Activated T-cell treated with anti-CD3 and anti-CD28 coated beads, Interleukin-2, amount 50 U/mL, for 24 hours (primary cell): ENCODE measurements around the gene ZGPAT.
"Not testable (repeated sequence)": the region's sequence is repeated elsewhere in the genome, so short reads cannot be mapped to it uniquely, and the experiment has no call there.

ENCODE experiments used
- DNase-seq: peaks from one replicate; pipeline ENCODE4 v3.0.0-alpha.2; 2020
- H3K27ac Mint-ChIP-seq: 2 replicates; pipeline ENCODE4 v1.8.0; 2020; ENCODE audit warnings: mild to moderate bottlenecking, mixed read lengths
- H3K27me3 Mint-ChIP-seq: 2 replicates; pipeline ENCODE4 v1.8.0; 2020; ENCODE audit warnings: mixed read lengths
- H3K36me3 Mint-ChIP-seq: 2 replicates; pipeline ENCODE4 v1.8.0; 2020; ENCODE audit warnings: low read depth, mixed read lengths
- H3K4me1 Mint-ChIP-seq: 2 replicates; pipeline ENCODE4 v1.8.0; 2020; ENCODE audit warnings: low read depth, mixed read lengths
- H3K4me3 Mint-ChIP-seq: 2 replicates; pipeline ENCODE4 v1.8.0; 2020; ENCODE audit warnings: mild to moderate bottlenecking, moderate library complexity, mixed read lengths
- H3K9me3 Mint-ChIP-seq: 2 replicates; pipeline ENCODE4 v1.8.0; 2020; ENCODE audit warnings: mixed read lengths

The ZGPAT gene

GRCh38 chr20:63772781-63773518 lies 65.1 kb downstream of the ZGPAT start:
- DNase-seq = no peak
- Mint-ChIP-seq H3K27me3 (no peaks in the 10 kb centered on the region), H3K4me3 (no peak overlapping the region), H3K4me1 (peaks cover 1% of the 10 kb centered on the region), H3K9me3 (no peaks in the 10 kb centered on the region), H3K36me3 (no peaks in the 10 kb centered on the region), H3K27ac (no peak overlapping the region)

- Mint-ChIP-seq H3K27ac (no peak overlapping the region), H3K9me3 (no peaks in the 10 kb centered on the region), H3K27me3 (no peaks in the 10 kb centered on the region), H3K36me3 (no peaks in the 10 kb centered on the region), H3K4me3 (no peak overlapping the region), H3K4me1 (peaks cover 1% of the 10 kb centered on the region)
- DNase-seq = no peak
Observed at GRCh38 chr20:63773571-63774241, 65.9 kb downstream of the ZGPAT start.

GRCh38 chr20:63774306-63774705 lies 66.5 kb downstream of the ZGPAT start:
- no peak for DNase-seq
- H3K27me3 Mint-ChIP-seq = no peaks in the 10 kb centered on the region
- H3K36me3 Mint-ChIP-seq = no peaks in the 10 kb centered on the region
- no peak overlapping the region for H3K4me3 Mint-ChIP-seq
- H3K27ac Mint-ChIP-seq = no peak overlapping the region
- H3K4me1 Mint-ChIP-seq = peaks cover 1% of the 10 kb centered on the region
- no peaks in the 10 kb centered on the region for H3K9me3 Mint-ChIP-seq

GRCh38 chr20:63775096-63775978 lies 67.5 kb downstream of the ZGPAT start:
- no peaks in the 10 kb centered on the region for H3K9me3 Mint-ChIP-seq
- no peaks in the 10 kb centered on the region for H3K27me3 Mint-ChIP-seq
- H3K27ac Mint-ChIP-seq = no peak overlapping the region
- DNase-seq = peak; percentile 53
- H3K36me3 Mint-ChIP-seq = no peaks in the 10 kb centered on the region
- peaks cover 1% of the 10 kb centered on the region for H3K4me1 Mint-ChIP-seq
- no peak overlapping the region for H3K4me3 Mint-ChIP-seq

GRCh38 chr20:63776875-63777274 lies 69.0 kb downstream of the ZGPAT start:
- not testable (repeated sequence) for H3K4me1 Mint-ChIP-seq, H3K4me3 Mint-ChIP-seq, H3K9me3 Mint-ChIP-seq, H3K27ac Mint-ChIP-seq, H3K27me3 Mint-ChIP-seq, DNase-seq, H3K36me3 Mint-ChIP-seq

GRCh38 chr20:63777614-63778013 lies 69.8 kb downstream of the ZGPAT start:
- no peaks in the 10 kb centered on the region for H3K36me3 Mint-ChIP-seq
- H3K4me3 Mint-ChIP-seq = no peak overlapping the region
- no peak for DNase-seq
- H3K9me3 Mint-ChIP-seq = no peaks in the 10 kb centered on the region
- no peak overlapping the region for H3K27ac Mint-ChIP-seq
- H3K4me1 Mint-ChIP-seq = peaks cover 13% of the 10 kb centered on the region
- no peaks in the 10 kb centered on the region for H3K27me3 Mint-ChIP-seq

- no peak overlapping the region for H3K27ac Mint-ChIP-seq
- peaks cover 13% of the 10 kb centered on the region for H3K4me1 Mint-ChIP-seq
- no peak overlapping the region for H3K4me3 Mint-ChIP-seq
- no peaks in the 10 kb centered on the region for H3K36me3 Mint-ChIP-seq
- no peak for DNase-seq
- no peaks in the 10 kb centered on the region for H3K27me3 Mint-ChIP-seq
- H3K9me3 Mint-ChIP-seq = no peaks in the 10 kb centered on the region
Observed at GRCh38 chr20:63778034-63778752, 70.4 kb downstream of the ZGPAT start.

- peaks cover 13% of the 10 kb centered on the region for H3K4me1 Mint-ChIP-seq
- no peak overlapping the region for H3K4me3 Mint-ChIP-seq
- H3K9me3 Mint-ChIP-seq = no peaks in the 10 kb centered on the region
- no peak for DNase-seq
- no peaks in the 10 kb centered on the region for H3K36me3 Mint-ChIP-seq
- H3K27me3 Mint-ChIP-seq = no peaks in the 10 kb centered on the region
- no peak overlapping the region for H3K27ac Mint-ChIP-seq
Observed at GRCh38 chr20:63778857-63779256, 71.0 kb downstream of the ZGPAT start.

GRCh38 chr20:63781181-63781580 lies 73.3 kb downstream of the ZGPAT start:
- H3K4me3 Mint-ChIP-seq = no peak overlapping the region
- no peak for DNase-seq
- H3K4me1 Mint-ChIP-seq = peaks cover 14% of the 10 kb centered on the region
- no peaks in the 10 kb centered on the region for H3K27me3 Mint-ChIP-seq
- no peaks in the 10 kb centered on the region for H3K36me3 Mint-ChIP-seq
- no peaks in the 10 kb centered on the region for H3K9me3 Mint-ChIP-seq
- no peak overlapping the region for H3K27ac Mint-ChIP-seq

- Mint-ChIP-seq H3K27me3 (no peaks in the 10 kb centered on the region), H3K9me3 (no peaks in the 10 kb centered on the region), H3K4me3 (no peak overlapping the region), H3K36me3 (no peaks in the 10 kb centered on the region), H3K4me1 (peaks cover 14% of the 10 kb centered on the region), H3K27ac (no peak overlapping the region)
- DNase-seq = peak; percentile 70
Observed at GRCh38 chr20:63782051-63782471, 74.2 kb downstream of the ZGPAT start.

GRCh38 chr20:63782521-63782971 lies 74.7 kb downstream of the ZGPAT start:
- H3K36me3 Mint-ChIP-seq = no peaks in the 10 kb centered on the region
- no peak overlapping the region for H3K4me3 Mint-ChIP-seq
- H3K9me3 Mint-ChIP-seq = no peaks in the 10 kb centered on the region
- H3K4me1 Mint-ChIP-seq = peaks cover 14% of the 10 kb centered on the region
- DNase-seq = no peak
- H3K27me3 Mint-ChIP-seq = no peaks in the 10 kb centered on the region
- H3K27ac Mint-ChIP-seq = no peak overlapping the region

- DNase-seq = no peak
- Mint-ChIP-seq H3K27ac (no peak overlapping the region), H3K9me3 (no peaks in the 10 kb centered on the region), H3K36me3 (no peaks in the 10 kb centered on the region), H3K4me3 (no peak overlapping the region), H3K27me3 (no peaks in the 10 kb centered on the region), H3K4me1 (peaks cover 14% of the 10 kb centered on the region)
Observed at GRCh38 chr20:63783970-63784369, 76.1 kb downstream of the ZGPAT start.

GRCh38 chr20:63785691-63786131 lies 77.9 kb downstream of the ZGPAT start:
- no peak for DNase-seq
- Mint-ChIP-seq H3K36me3 (no peaks in the 10 kb centered on the region), H3K27me3 (no peaks in the 10 kb centered on the region), H3K27ac (no peak overlapping the region), H3K4me3 (no peak overlapping the region), H3K9me3 (no peaks in the 10 kb centered on the region), H3K4me1 (peaks cover 14% of the 10 kb centered on the region)
